Temporal lobe (tissue), 1 donor: ENCODE data around the gene C9orf152. TPM values are rescaled to one million over a fixed set of nuclear protein-coding genes. Genes with fewer than 3 reads are reported as not detected.

Experiments
- total RNA-seq: library from RNA; depleted of rRNA; stranded (reverse); fragments of >200 nt; gene quantifications from one replicate; pipeline ENCODE4 v1.2.3, GENCODE V29; 2014

Gene C9orf152
- total RNA-seq, 1 donor from 2014 or later, result not detected

Other genes starting within 250 kb of the C9orf152 start
- 71.5 TPM for gene TXN, start 48.3 kb upstream of the C9orf152 start, total RNA-seq
- not detected for gene TXNDC8, start 129.7 kb upstream of the C9orf152 start, total RNA-seq